Common myeloid progenitor, CD34-positive (primary cell): ENCODE measurements around the gene RASSF9.

ENCODE experiments used
- CTCF ChIA-PET: fragments of 350-600 bp; sonication (Branson Sonifier 250); formaldehyde crosslinking; loops from one replicate; lab custom pipeline; 2021; ENCODE audit warnings: antibody characterized with exemption; lab: Charles Lee
- POLR2A ChIA-PET: fragments of 350-600 bp; sonication (Branson Sonifier 250); formaldehyde crosslinking; loops from one replicate; lab custom pipeline; 2021; ENCODE audit warnings: antibody characterized with exemption; lab: Charles Lee
- DNase-seq, 3 donors: peaks; one replicate each; pipeline versions ENCODE4 v3.0.0 to v3.0.0-alpha.2; 2013
- H3K27ac ChIP-seq, 2 experiments: 1 replicate in 1 of 2; 2 replicates in 1 of 2; pipeline ENCODE4 v1.7.0; 2013; ENCODE audit warnings: inconsistent platforms in 2 of 2, low read length in 2 of 2, mild to moderate bottlenecking in 2 of 2, low read depth in 1 of 2, moderate library complexity in 1 of 2; ENCODE audit not compliant: severe bottlenecking in 2 of 2, insufficient read depth in 1 of 2, poor library complexity in 1 of 2
- H3K27me3 ChIP-seq, 5 experiments: replicated peaks in 2 of 5; 1 replicate in 3 of 5; 2 replicates in 2 of 5; pipeline versions ENCODE4 v1.6.1 to v1.7.0; 2013; ENCODE audit warnings: low read length in 4 of 5, mild to moderate bottlenecking in 2 of 5, moderate library complexity in 2 of 5, inconsistent platforms in 1 of 5; ENCODE audit not compliant: insufficient read depth in 5 of 5, control insufficient read depth in 4 of 5
- H3K36me3 ChIP-seq, 4 experiments: 1 replicate in 2 of 4; 2 replicates in 2 of 4; pipeline versions ENCODE4 v1.6.1 to v1.7.0; 2013; ENCODE audit warnings: low read length in 3 of 4, control low read depth in 1 of 4, mild to moderate bottlenecking in 1 of 4; ENCODE audit not compliant: control insufficient read depth in 4 of 4, insufficient read depth in 4 of 4
- H3K4me1 ChIP-seq, 4 experiments: 1 replicate in 3 of 4; 2 replicates in 1 of 4; pipeline versions ENCODE4 v1.6.1 to v1.7.1; 2013; ENCODE audit warnings: low read length in 3 of 4, mild to moderate bottlenecking in 3 of 4, control low read depth in 1 of 4, inconsistent platforms in 1 of 4, moderate library complexity in 1 of 4; ENCODE audit not compliant: control insufficient read depth in 4 of 4, insufficient read depth in 4 of 4; ENCODE audit errors: control extremely low read depth in 1 of 4
- H3K4me3 ChIP-seq, 7 experiments: 1 replicate in 4 of 7; 2 replicates in 3 of 7; pipeline versions ENCODE4 v1.5.1 to v1.7.0; 2013; ENCODE audit warnings: mild to moderate bottlenecking in 7 of 7, low read length in 6 of 7, moderate library complexity in 6 of 7, inconsistent platforms in 2 of 7, low read depth in 2 of 7, control low read depth in 1 of 7; ENCODE audit not compliant: insufficient read depth in 4 of 7, control insufficient read depth in 1 of 7; ENCODE audit errors: extremely low read depth in 1 of 7
- H3K9me3 ChIP-seq, 5 experiments: 1 replicate in 4 of 5; 2 replicates in 1 of 5; pipeline versions ENCODE4 v1.6.1 to v1.7.1; 2013; ENCODE audit warnings: low read length in 4 of 5, mild to moderate bottlenecking in 2 of 5, inconsistent platforms in 1 of 5, low read depth in 1 of 5, moderate library complexity in 1 of 5; ENCODE audit not compliant: control insufficient read depth in 4 of 5, insufficient read depth in 2 of 5; ENCODE audit errors: control extremely low read depth in 1 of 5
- WGBS: methylation state at CpG from one replicate; pipeline ENCODE4 v1.1.5; 2013; ENCODE audit not compliant: insufficient coverage; 5-methylcytosine and 5-hydroxymethylcytosine counted together

The RASSF9 gene

DNA sequence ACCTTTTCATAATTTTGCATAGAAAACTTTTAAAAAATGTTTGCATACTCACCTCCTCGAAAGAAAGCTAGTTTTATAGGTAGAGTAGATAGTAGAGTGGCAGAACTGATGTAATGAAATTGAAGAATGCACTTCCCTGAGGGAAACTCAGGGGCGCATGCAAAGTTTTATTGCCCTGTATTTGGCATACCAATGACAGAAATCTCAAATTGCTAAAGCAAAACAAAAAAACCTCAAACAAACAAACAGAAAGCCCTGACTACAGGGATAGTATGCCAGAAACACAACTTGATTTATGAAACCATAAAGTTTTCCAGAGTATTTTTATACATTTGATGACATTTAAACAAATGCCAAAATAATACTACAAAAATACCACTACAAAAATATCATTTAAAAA lies 1.8 kb downstream of the RASSF9 start:
- ChIA-PET POLR2A (no interaction called here), CTCF (no interaction called here)
- WGBS = 50% methylated on average over 1 of the region's 2 CpGs
- Histone ChIP-seq H3K9me3 (no peaks in the 10 kb centered on the region), H3K36me3 (no peaks in the 10 kb centered on the region), H3K4me3 (peak overlapping the region in 2 of 7 experiments; percentile 39 to 88), H3K4me1 (peaks cover 0 to 23% (median 3%) of the 10 kb centered on the region in 4 experiments), H3K27ac (no peak overlapping the region), H3K27me3 (no peaks in the 10 kb centered on the region)
- DNase-seq = no peak

DNA sequence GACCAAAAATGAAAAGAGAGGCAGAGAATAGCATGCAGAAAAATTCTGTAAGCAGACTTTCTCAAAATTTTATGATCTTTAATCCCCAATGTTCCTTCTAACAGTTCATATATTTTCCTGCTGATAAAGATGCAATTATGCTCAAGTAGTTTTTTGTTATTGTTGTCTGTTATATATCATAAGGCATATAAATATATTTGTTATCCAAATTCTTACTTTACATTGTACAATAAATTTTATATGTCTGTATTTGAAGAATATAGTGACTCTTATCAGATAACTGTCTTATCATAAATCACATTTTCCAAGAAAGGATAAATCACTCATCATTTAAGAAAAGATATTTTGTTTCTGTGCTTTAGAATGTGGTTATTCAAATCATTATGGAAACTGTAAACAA lies 2.6 kb downstream of the RASSF9 start:
- no peaks in the 10 kb centered on the region for H3K36me3 ChIP-seq
- no peak overlapping the region for H3K27ac ChIP-seq
- H3K4me1 ChIP-seq = peaks cover 0 to 24% (median 3%) of the 10 kb centered on the region in 4 experiments
- POLR2A ChIA-PET = no interaction called here
- no peaks in the 10 kb centered on the region for H3K27me3 ChIP-seq
- H3K9me3 ChIP-seq = no peaks in the 10 kb centered on the region
- CTCF ChIA-PET = no interaction called here
- DNase-seq = no peak
- H3K4me3 ChIP-seq = no peak overlapping the region

DNA sequence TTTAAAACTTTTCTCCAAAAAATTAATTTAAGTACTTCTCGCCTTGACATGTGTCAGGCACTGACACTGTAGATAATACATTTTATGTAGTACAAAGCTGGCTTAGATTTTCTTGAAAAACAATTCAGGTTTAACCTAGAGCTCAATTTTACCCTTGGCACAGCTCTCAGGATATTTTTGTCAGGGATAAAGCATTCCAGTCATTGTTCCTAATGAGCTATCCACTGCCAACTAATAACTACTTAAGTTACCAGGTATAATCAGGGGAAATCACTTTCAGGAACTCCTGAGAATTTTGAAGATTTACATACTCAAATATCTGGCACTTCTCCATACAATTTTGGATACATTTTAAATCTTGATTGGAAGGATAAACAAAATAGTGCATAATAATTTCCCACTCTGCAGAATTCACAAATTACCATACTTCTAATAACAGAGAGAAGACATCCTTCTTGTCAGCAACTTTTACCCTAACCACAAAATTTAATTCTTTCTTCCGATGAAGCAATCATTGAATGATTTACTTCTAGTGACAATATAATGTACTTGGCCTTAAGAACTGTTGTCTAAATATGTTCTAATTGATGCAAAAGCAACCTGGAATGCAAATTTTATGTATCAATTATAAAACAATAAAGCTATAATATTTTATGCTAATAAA lies 4.8 kb downstream of the RASSF9 start:
- Histone ChIP-seq H3K27ac (no peak overlapping the region), H3K9me3 (no peaks in the 10 kb centered on the region), H3K4me1 (peaks cover 0 to 24% (median 3%) of the 10 kb centered on the region in 4 experiments), H3K36me3 (no peaks in the 10 kb centered on the region), H3K27me3 (no peaks in the 10 kb centered on the region), H3K4me3 (peak overlapping the region in 1 of 7 experiments; percentile 17)
- no CpG with 5 or more reads among the region's 2 CpGs for WGBS
- CTCF ChIA-PET = interaction anchor here (0.8 to 2.2 kb wide), 3 partner anchors 15 to 61 kb away, joined by 3 to 8 read pairs (median 4); no protein-coding TSS in a partner anchor
- peak in 2 of 3 donors; percentile 14 to 43 for DNase-seq
- POLR2A ChIA-PET = no interaction called here

DNA sequence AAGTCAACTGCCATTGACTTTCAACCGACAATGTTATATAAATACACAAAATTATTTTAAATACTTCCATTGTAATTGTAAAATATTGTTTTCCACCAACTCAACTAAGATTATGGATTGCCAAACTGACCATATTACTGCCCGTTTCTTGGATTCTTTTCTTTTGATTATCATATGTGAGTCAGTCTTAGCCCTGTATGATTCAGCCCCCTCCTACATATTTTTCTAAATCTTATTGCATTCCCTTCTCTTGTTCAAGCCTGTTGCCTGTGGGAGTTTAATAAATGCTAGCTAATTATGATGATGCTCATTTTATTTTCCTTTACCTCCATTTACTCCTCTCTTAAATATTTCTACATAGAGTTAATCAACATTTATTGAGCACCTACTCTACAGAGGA lies 6.8 kb downstream of the RASSF9 start:
- DNase-seq = no peak
- H3K4me1 ChIP-seq = peaks cover 0 to 10% (median 0%) of the 10 kb centered on the region in 4 experiments
- POLR2A ChIA-PET = no interaction called here
- H3K9me3 ChIP-seq = no peaks in the 10 kb centered on the region
- no peaks in the 10 kb centered on the region for H3K36me3 ChIP-seq
- no peak overlapping the region for H3K27ac ChIP-seq
- CTCF ChIA-PET = interaction anchor here (0.7 kb wide), 1 partner anchor 12 kb away, joined by 3 read pairs; no protein-coding TSS in a partner anchor
- no peak overlapping the region for H3K4me3 ChIP-seq
- 100% methylated on average over 1 of the region's 2 CpGs for WGBS
- H3K27me3 ChIP-seq = no peaks in the 10 kb centered on the region

DNA sequence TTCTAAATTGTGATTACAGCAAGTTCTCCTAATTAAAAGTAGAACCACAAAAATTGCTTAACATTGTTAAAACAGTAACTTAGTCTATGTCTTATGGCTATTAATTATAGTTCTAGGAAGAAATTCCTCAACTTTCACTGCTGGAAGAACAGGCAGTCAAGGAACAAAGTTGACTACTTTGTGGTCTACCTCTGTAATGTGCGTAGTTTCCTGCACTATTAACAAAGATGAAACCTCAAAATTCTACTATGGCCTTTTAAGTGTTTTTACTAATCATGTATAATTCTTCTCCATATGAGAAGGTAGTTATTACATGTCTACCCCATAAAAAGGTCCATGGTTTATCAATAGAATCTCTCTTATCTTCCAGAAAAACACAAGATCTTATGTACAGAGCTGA lies 7.6 kb downstream of the RASSF9 start:
- peaks cover 0 to 9% (median 0%) of the 10 kb centered on the region in 4 experiments for H3K4me1 ChIP-seq
- H3K27ac ChIP-seq = no peak overlapping the region
- WGBS = no CpG with 5 or more reads among the region's 1 CpG
- no peaks in the 10 kb centered on the region for H3K36me3 ChIP-seq
- POLR2A ChIA-PET = no interaction called here
- H3K4me3 ChIP-seq = no peak overlapping the region
- DNase-seq = no peak
- H3K27me3 ChIP-seq = no peaks in the 10 kb centered on the region
- H3K9me3 ChIP-seq = no peaks in the 10 kb centered on the region
- CTCF ChIA-PET = no interaction called here

DNA sequence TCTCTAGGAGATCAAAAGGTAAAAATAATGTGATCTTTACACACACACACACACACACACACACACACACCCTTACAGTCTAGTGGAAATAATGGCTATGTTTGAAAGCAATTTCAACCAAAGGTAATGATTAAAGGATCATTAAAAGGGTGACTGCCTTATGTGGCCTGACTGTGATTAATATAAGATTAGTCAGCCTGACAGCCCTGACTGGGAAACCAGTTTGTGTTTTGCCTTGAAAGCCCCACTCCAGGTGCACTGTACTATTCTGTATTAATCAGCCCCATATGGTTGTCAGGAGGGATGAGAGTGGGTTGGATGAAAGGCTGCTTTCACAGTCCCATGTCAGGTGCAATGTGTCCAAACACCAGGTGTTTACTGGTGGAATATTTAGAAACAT lies 10.5 kb downstream of the RASSF9 start:
- no peak overlapping the region for H3K27ac ChIP-seq
- no peaks in the 10 kb centered on the region for H3K27me3 ChIP-seq
- H3K4me3 ChIP-seq = no peak overlapping the region
- no peaks in the 10 kb centered on the region for H3K36me3 ChIP-seq
- no peak for DNase-seq
- H3K4me1 ChIP-seq = peaks cover 0 to 10% (median 1%) of the 10 kb centered on the region in 4 experiments
- ChIA-PET POLR2A (no interaction called here), CTCF (no interaction called here)
- H3K9me3 ChIP-seq = no peaks in the 10 kb centered on the region

DNA sequence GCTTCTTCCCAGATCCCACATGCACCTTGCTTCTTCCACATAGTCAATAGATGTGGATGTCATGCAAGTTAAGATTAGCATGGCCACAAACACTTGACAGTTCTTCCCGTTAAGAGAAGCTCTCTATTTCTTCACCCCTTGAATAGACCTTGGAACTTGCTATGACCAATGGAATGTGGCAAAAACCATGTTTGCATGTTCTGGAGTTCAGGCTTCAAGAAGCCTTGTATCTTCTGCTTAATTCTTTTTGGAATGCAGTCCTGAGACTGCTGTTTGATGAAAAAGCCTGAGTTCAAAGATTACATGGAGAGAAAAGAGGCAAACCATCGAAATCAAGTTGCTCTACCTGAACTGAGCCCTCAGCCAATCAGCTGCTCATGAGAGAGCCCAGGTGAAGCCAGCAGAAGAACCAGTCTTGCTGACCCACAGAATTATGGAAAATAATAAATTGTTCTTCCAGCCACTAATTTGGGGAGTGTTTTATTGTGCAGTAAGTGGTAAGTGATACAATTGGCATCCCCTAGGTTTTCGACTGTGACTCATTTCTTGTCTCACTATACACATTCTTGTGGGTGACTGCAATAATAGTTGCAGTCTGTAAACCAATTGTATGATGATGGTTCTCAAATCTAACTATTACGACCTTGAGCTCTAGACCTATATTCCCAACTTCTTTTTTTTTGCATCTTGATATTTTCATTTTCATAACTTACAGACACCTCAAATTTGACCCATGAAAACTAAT lies 12.6 kb downstream of the RASSF9 start:
- H3K27ac ChIP-seq = no peak overlapping the region

More for the DNA sequence above, 12.6 kb downstream of the RASSF9 start:
- CTCF ChIA-PET = interaction anchor here (0.7 to 1.5 kb wide), 4 partner anchors 15 to 355 kb away, joined by 3 to 5 read pairs (median 3); no protein-coding TSS in a partner anchor
- Histone ChIP-seq H3K36me3 (no peaks in the 10 kb centered on the region), H3K4me3 (no peak overlapping the region), H3K4me1 (peaks cover 0 to 12% (median 2%) of the 10 kb centered on the region in 4 experiments), H3K9me3 (no peaks in the 10 kb centered on the region), H3K27me3 (no peaks in the 10 kb centered on the region)
- peak in 1 of 3 donors; percentile 24 for DNase-seq
- POLR2A ChIA-PET = no interaction called here
- 93% methylated on average over 3 of the region's 4 CpGs for WGBS
